Measurements from ENCODE around the gene WNT6. TPM values are rescaled to one million over a fixed set of nuclear protein-coding genes. Genes with fewer than 3 reads are reported as not detected.

The WNT6 gene
- total and polyA plus RNA-seq, 2 of the 8 experiments (the other 6 are each of a cell fraction or from before 2014, with no cell fraction given): not detected

GRCh38 chr2:218811382-218811781 lies 48.2 kb upstream of the WNT6 start (continued):
- no peak for TF ChIP-seq CHD7 (IDR thresholded peaks at IDR 0.05; ENCODE audit: insufficient replicate concordance, low read length)
